Gastrocnemius medialis (tissue), 4 donors: Measurements from ENCODE around the gene HLA-DPB1. TPM values are rescaled to one million over a fixed set of nuclear protein-coding genes. Genes with fewer than 3 reads are reported as not detected.

Experiments
- ATAC-seq, 2 donors: fragments of 150-250 bp; one replicate each; pipeline ENCODE4 v1.9.1; 2016
- DNase-seq, 2 donors: peaks; one replicate each; pipeline ENCODE4 v3.0.0-alpha.2; 2019
- H3K27ac ChIP-seq, 4 donors: fragments of 200-600 bp; sonication (generic); 1 replicate in 1 of 4; 2 replicates in 3 of 4; pipeline ENCODE4 v1.5.1; 2016 to 2018; ENCODE audit warnings: mild to moderate bottlenecking in 2 of 4, moderate library complexity in 1 of 4
- H3K27me3 ChIP-seq, 3 donors: fragments of 200-600 bp; sonication (generic) in 2 of 3; 1 replicate in 1 of 3; 2 replicates in 2 of 3; pipeline versions ENCODE4 v1.5.1 to v1.6.0; 2016 to 2019; ENCODE audit warnings: mild to moderate bottlenecking in 1 of 3, moderate library complexity in 1 of 3
- H3K36me3 ChIP-seq, 2 donors: fragments of 200-600 bp; sonication (generic) in 1 of 2; one replicate each; pipeline ENCODE4 v1.5.1; 2017 to 2018
- H3K4me1 ChIP-seq, 2 donors: fragments of 200-600 bp; sonication (generic) in 1 of 2; one replicate each; pipeline ENCODE4 v1.5.1; 2016 to 2017; ENCODE audit warnings: mild to moderate bottlenecking in 2 of 2
- H3K4me3 ChIP-seq, 4 donors: fragments of 200-600 bp; sonication (generic) in 3 of 4; 1 replicate in 1 of 4; 2 replicates in 3 of 4; pipeline ENCODE4 v1.5.1; 2016 to 2019; ENCODE audit warnings: mild to moderate bottlenecking in 2 of 4
- H3K9me3 ChIP-seq, 3 donors: fragments of 200-600 bp; sonication (generic) in 2 of 3; 1 replicate in 1 of 3; 2 replicates in 2 of 3; pipeline ENCODE4 v1.5.1; 2016 to 2019
- POLR2A ChIP-seq, 2 donors: fragments of 450-650 bp; IDR thresholded peaks; one replicate each; pipeline ENCODE4 v1.6.1; 2017; ENCODE audit warnings: antibody characterized with exemption in 2 of 2, mild to moderate bottlenecking in 2 of 2, moderate library complexity in 2 of 2
- in situ Hi-C, 4 donors: fragments of 200-750 bp; cut with MboI; loops; one replicate each; pipeline versions ENCODE4 v1.15.0 to v1.8.0; 2017; ENCODE audit warnings: low sequenced_read_pairs in 4 of 4
- intact Hi-C: fragments of 100-400 bp; cut with DNase I; formaldehyde crosslinking; loops from one replicate; pipeline ENCODE4 v1.15.1; 2023; ENCODE audit warnings: low total_unique reads
- total RNA-seq, 4 donors: library from RNA; depleted of rRNA; stranded (reverse); fragments of >200 nt; gene quantifications; one replicate each; pipeline versions ENCODE4 v1.1.0 to v1.2.3, GENCODE V29; 2016
- TF ChIP-seq, protein P1 (sequence below), 5 experiments: fragments of 450-650 bp in 3 of 5; fragments of 200-600 bp in 2 of 5; sonication (generic) in 2 of 5; IDR thresholded peaks in 4 of 5; conservative IDR thresholded peaks in 1 of 5; 1 replicate in 4 of 5; 2 replicates in 1 of 5; pipeline ENCODE4 v1.5.1; 2016 to 2019; ENCODE audit warnings: antibody characterized with exemption in 5 of 5, mild to moderate bottlenecking in 3 of 5, moderate library complexity in 3 of 5

Gene HLA-DPB1
- total RNA-seq, 4 donors from 2014 or later: 16.7 to 52.1 (median 23.5) TPM

GRCh38 chr6:33070909-33071308 lies 4.9 kb upstream of the HLA-DPB1 start:
- no peaks in the 10 kb centered on the region for H3K4me1 ChIP-seq
- ATAC-seq (no peak), DNase-seq (no peak)
- TF ChIP-seq, protein P1, sequence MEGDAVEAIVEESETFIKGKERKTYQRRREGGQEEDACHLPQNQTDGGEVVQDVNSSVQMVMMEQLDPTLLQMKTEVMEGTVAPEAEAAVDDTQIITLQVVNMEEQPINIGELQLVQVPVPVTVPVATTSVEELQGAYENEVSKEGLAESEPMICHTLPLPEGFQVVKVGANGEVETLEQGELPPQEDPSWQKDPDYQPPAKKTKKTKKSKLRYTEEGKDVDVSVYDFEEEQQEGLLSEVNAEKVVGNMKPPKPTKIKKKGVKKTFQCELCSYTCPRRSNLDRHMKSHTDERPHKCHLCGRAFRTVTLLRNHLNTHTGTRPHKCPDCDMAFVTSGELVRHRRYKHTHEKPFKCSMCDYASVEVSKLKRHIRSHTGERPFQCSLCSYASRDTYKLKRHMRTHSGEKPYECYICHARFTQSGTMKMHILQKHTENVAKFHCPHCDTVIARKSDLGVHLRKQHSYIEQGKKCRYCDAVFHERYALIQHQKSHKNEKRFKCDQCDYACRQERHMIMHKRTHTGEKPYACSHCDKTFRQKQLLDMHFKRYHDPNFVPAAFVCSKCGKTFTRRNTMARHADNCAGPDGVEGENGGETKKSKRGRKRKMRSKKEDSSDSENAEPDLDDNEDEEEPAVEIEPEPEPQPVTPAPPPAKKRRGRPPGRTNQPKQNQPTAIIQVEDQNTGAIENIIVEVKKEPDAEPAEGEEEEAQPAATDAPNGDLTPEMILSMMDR (IDR thresholded peaks at IDR 0.05 in 4 of 5, conservative IDR thresholded peaks at IDR 0.05 in 1 of 5): no peak
- no peak for TF ChIP-seq POLR2A (IDR thresholded peaks at IDR 0.05)
- intact Hi-C loops (no loop called here), in situ Hi-C loops (no loop called here)
- no peaks in the 10 kb centered on the region for H3K36me3 ChIP-seq
- H3K27ac ChIP-seq: no peak overlapping the region
- H3K4me3 ChIP-seq: peak overlapping the region in 1 of 4 donors; percentile 45
- H3K27me3 ChIP-seq: no peaks in the 10 kb centered on the region
- H3K9me3 ChIP-seq: no peaks in the 10 kb centered on the region

- DNase-seq: no peak
- Histone ChIP-seq H3K36me3 (no peaks in the 10 kb centered on the region), H3K27ac (no peak overlapping the region), H3K27me3 (no peaks in the 10 kb centered on the region), H3K4me3 (peak overlapping the region in 1 of 4 donors; percentile 45), H3K9me3 (no peaks in the 10 kb centered on the region), H3K4me1 (no peaks in the 10 kb centered on the region)
- intact Hi-C loops: no loop called here
- ATAC-seq: no peak
- TF ChIP-seq, protein P1 (IDR thresholded peaks at IDR 0.05 in 4 of 5, conservative IDR thresholded peaks at IDR 0.05 in 1 of 5): no peak
- TF ChIP-seq POLR2A (IDR thresholded peaks at IDR 0.05): no peak
- in situ Hi-C loops: no loop called here
These were observed 4.2 kb upstream of the HLA-DPB1 start for GRCh38 chr6:33071569-33071968.

GRCh38 chr6:33072508-33073100 lies 3.2 kb upstream of the HLA-DPB1 start:
- intact Hi-C loops (no loop called here), in situ Hi-C loops (no loop called here)
- H3K4me3 ChIP-seq: peak overlapping the region; percentile 10 to 49 (median 41)
- H3K36me3 ChIP-seq: no peaks in the 10 kb centered on the region
- no peaks in the 10 kb centered on the region for H3K27me3 ChIP-seq
- ATAC-seq: no peak
- peak overlapping the region in 3 of 4 donors; percentile 57 to 70 (median 60) for H3K27ac ChIP-seq
- H3K9me3 ChIP-seq: no peaks in the 10 kb centered on the region
- DNase-seq: no peak
- TF ChIP-seq, protein P1 (IDR thresholded peaks at IDR 0.05 in 4 of 5, conservative IDR thresholded peaks at IDR 0.05 in 1 of 5): no peak
- no peak for TF ChIP-seq POLR2A (IDR thresholded peaks at IDR 0.05)
- no peaks in the 10 kb centered on the region for H3K4me1 ChIP-seq

GRCh38 chr6:33073431-33073871 lies 2.3 kb upstream of the HLA-DPB1 start, which contains the start of gene HLA-DPA1:
Gene HLA-DPA1, minus strand, starts transcription at chr6:33073649.
- intact Hi-C loops (no loop called here), in situ Hi-C loops (no loop called here)
- H3K27me3 ChIP-seq: no peaks in the 10 kb centered on the region
- H3K27ac ChIP-seq: peak within 1 kb of the TSS; percentile 43 to 76 (median 66)
- no peaks in the 10 kb centered on the region for H3K36me3 ChIP-seq
- H3K9me3 ChIP-seq: no peaks in the 10 kb centered on the region
- DNase-seq: peak; percentile 25 to 26
- peak within 1 kb of the TSS; percentile 37 to 49 (median 41) for H3K4me3 ChIP-seq
- TF ChIP-seq, protein P1 (IDR thresholded peaks at IDR 0.05 in 4 of 5, conservative IDR thresholded peaks at IDR 0.05 in 1 of 5): no peak
- TF ChIP-seq POLR2A (IDR thresholded peaks at IDR 0.05): peak; percentile 22 to 77
- ATAC-seq: peak; percentile 48 to 79
- H3K4me1 ChIP-seq: no peaks in the 10 kb centered on the region
